IPS-NIHi7 (cell line): ENCODE data around the gene SAMD11.

Source experiments
- DNase-seq: peaks from one replicate; pipeline ENCODE4 v3.0.0; 2012; ENCODE audit warnings: mixed read lengths; ENCODE audit errors: extremely low spot score

The SAMD11 gene

DNA sequence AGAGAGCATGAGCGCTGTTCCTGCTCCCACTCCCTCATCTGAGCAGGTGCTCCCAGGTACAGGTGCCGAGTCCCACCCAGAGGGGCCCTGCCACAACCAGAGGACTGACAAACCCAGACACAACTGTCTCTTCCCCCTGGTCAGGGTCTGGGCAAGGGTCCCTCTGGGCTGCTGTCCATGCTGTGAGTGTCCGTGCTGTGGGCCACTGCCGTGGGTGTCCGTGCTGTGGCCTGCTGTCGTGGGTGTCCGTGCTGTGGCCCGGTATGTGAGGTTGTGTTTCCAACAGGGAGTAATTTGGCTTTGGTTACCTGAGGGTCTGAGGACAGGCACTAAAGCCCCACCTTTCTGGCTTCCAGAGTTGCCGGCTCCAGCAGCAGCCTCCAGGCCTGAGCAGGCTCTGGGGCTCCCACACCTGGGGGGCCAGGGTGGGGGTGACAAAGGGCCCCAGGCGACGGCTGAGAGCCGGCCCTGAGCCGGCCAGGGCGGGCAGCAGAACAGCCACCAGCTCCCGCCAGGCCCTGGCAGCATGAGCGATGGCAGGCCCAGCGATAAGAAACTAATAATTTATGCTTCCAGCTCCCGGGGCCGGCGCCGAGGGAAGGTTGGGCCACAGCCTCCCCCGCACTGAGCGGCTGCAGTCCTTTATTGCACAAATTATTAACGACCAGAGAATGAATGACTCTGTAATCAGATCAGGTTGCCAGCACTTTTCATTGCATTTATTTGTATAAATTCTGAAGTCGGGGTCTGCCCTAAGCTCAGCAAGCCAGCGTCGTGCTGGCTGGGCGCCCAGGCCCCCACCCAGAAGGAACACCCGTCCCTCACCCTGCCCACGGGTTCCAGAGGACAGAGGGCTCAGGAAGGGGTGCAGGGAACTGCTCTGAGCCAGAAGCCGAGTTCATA lies 7.3 kb upstream of the SAMD11 start:
- DNase-seq = no peak

DNA sequence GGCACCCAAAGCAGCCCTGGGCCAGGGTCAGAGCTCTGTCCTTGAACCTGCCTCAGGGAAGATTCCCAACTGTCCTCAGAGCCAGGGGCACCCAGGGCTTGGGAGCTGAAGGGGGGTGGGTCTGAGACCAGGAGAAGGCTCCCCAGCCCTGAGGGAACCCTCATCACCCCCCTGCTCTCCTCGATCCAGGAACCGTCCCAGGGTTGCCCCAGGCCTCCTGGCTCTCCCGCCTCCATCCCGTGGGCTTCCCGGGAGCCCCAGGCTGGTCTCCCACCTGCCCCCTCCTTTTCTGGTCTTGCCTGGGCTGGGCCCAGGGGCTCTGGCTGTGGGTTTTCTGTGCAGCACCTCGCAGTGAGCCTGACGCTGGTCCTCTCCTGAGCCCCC lies 6.7 kb upstream of the SAMD11 start:
- no peak for DNase-seq

DNA sequence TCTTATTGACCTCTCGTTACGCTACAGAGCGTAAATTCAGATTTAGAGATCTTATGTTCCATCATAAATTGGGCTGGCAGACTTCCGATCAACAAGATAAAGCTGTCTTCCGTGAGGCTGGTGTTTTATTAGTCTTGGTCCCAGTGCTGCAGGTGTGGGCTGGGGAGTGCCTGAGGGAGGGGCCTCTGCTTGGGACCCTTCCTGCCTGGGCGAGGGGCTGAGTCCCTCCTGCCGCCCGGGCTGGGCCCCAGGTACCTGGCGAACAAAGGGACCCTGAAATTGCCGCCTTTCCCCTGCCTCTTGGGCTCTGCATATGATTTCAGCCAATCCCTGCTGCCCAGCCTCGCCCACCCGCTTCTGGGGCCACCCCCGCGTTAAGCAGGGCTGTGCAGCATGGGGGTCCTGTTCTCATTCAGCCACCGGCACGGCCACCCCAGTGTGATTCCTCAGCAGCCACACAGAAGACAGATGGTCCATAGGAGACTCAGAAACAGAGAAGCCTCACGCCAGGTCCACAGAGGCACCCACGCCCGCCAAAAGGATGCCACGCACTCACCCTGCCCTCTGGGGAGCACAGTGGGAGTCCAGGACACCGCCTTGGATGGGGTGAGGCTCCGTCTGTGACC lies 6.1 kb upstream of the SAMD11 start:
- DNase-seq = no peak

DNA sequence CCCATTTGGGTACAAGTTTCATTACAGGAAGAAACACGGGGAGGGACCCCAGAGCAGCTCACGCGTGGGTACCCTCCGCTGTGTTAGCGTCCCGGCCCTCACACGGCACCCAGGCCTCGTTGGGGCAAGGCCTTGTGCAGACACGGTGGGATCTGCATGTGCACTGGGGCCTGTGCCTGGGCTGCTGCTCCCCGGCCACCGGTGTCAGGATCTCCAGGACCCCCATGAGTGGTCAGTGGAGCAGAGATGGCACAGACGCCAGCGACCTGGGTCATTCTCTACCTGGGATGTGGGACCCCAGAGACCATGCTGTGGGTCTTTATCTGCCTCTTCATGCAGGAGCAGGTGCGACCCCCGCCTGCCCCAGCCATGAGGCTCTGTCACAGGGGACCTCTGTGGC lies 5.4 kb upstream of the SAMD11 start:
- DNase-seq = no peak

DNA sequence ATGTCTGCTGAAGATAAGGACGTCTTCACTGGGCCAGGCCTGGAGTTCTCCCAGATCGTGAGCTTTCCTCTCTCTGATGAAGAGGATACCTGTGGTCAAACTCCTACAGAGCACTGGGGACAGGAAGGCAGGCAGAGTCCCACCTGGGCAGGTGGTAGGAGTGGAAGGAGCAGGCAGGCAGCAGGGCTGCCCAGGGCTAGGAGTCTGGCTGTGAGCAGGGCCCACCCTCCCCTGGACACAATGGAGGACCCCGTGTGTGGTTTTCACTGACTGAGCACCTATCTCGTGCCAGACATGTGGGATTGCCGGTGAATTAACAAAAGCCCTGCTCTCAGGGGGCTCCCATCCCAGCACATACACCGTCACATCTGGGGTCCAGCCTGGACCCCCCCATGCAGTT lies 4.9 kb upstream of the SAMD11 start:
- no peak for DNase-seq

DNA sequence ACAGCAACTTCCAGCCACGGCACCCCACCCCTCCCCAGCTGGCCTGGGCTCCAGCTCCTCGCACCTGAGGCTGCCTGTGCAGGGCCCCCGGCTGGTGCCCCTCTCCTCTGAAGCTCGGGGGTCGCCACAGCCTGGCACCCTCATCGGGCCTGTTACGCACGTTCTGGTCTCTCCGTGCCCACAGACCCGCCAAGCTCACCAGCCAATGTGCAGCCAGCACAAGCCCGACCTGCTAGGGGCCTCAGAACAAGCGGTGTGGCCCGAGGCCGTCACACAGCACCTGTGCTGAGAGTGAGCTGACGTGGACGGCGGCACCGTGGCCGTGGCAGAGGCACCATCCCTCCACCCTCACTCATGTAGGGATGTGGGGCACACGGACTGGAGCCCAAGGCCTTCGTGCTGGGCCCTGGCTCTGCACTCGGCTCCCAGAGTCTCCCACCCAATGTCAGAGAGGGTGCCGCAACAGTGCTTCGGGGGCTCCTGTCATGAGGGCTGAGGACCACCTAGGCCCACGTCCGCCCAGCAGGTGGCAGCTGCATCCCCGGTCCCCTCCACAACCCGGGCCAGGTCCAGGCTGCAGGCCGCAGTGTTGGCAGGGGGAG lies 4.4 kb upstream of the SAMD11 start:
- no peak for DNase-seq

DNA sequence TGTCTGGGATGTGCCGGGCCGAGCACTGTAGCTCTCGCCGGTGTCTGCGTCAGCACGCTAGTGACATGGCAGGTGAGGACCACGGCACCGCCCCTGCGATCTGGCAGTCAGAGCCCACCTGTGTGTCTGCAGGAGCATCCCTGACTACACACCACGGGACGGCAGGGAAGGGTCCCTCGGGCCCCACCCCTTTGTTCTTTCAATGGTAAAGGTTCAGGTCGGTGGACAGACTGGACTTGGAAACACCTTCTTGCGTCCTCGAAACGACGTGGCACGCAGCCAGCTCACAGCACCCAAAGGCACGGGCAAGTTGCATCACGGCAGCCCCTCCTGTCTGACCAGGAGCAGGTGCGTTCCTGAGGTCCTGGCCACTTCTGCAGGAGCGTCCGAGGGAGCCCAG lies 3.7 kb upstream of the SAMD11 start:
- DNase-seq = no peak

DNA sequence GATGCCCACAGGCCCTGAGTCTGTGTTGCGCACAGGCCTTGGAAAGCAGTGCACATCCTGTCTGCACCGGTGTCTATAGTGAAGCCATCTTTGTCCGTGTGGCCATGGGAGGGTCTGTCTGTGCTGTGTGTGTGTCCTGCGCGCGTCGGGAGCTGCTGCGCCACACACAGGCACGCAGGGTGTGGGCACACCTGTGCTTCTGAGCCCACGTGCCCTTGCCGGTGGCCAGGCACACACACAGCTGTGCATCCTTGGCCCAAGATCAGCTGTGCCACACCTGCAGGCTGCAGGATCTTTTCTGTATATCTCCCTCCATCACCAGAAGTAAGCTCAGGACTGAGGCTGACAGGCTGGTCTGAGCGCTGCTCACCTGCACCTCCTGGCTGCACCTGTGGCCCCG lies 3.2 kb upstream of the SAMD11 start:
- no peak for DNase-seq

DNA sequence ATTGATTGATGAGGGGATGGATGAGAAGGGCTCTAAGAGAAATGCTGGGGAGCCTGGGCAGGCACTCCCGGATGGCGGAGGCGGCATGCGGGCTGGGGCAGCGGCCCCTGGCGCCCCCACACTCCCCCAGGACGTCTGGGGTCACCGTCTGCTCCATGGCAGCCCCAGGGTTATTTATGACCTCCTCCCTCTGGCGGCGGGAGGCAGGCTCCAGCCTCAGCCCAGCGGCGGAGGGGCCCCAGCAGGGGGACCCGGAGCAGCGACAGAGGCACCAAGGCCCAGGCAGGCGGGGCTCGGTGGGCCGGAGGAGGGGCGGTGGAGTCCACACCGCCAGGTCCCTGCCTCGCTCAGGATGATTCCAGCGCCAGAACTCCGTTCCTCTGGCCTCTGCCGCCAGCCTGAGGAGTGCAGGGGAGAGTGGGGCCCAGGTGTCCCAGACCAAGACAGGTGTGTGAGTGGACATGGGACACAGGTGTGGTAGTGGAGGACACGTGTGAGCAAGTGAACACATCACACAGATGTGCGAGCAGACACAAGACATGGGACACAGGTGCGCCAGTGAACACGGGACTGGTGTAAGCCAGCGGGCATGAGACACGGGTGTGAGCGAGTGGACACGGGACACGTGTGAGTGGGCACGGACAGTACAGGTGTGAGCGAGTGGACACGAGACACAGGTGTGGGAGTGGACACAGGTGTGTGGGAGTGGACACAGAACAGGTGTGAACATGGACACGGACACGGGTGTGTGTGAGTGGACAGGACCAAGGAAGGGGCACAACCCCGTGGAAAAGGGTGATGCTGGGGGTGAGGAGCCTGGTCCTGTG lies 2.5 kb upstream of the SAMD11 start:
- DNase-seq = peak; percentile 88

DNA sequence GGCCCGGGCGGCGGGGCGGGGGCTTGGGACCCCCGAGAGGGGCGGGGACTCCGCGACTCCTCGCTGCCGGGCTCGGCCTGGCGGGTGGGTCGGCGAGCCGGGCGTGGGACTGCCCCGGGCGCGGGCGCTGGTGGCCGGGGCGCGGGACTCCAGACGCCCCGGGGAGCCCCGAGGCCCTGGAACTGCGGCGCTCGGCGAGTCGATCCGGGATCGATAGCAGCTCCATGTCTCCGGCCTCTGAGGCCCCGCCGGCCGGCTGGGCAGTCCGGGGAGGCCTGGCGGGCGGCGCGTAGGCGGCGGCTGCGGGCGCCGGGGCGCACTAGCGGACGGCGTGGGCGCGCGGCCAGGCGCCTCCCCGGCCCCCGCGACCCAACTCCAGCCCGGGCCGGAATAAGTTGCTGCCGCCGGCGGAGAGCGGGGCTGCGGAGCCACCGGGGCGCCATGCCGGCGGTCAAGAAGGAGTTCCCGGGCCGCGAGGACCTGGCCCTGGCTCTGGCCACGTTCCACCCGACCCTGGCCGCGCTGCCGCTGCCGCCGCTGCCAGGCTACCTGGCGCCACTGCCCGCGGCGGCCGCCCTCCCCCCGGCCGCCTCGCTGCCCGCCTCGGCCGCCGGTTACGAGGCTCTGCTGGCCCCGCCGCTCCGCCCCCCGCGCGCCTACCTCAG lies 400 bp downstream of the SAMD11 start:
- no peak for DNase-seq

DNA sequence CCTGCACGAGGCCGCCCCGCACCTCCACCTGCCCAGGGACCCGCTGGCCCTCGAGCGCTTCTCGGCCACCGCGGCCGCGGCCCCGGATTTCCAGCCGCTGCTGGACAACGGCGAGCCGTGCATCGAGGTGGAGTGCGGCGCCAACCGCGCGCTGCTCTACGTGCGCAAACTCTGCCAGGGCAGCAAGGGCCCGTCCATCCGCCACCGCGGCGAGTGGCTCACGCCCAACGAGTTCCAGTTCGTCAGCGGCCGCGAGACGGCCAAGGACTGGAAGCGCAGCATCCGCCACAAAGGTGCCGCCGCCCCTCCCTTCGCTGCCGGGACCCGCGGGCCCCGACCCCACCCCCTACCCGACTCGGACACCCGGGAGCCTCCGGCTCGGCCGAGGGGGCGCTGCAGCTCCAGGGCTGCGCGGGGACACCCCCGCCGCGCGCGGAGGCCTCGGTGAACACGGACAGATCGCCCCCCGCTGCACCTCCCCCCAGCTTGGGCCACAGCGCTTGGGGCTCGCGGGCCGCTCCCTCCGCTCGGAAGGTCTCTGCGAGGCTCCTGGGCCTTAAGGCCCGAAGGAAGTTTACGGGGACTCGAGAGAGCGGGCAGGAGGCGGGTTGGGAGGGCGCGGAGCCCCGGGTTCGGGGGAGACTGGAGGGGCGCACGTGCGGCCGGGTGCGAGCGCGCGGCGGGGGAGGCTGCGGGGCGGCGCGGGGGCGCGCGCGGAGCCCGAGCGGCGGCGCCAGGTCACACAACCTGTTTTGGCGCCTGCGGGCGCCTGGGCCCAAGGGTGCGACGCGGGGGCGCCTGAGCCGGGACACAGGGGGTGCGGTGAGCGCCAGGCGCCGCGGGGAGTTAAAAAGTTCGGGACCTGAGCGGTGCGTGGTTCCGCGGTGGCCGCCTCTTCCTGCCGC lies 1.2 kb downstream of the SAMD11 start:
- DNase-seq = no peak

DNA sequence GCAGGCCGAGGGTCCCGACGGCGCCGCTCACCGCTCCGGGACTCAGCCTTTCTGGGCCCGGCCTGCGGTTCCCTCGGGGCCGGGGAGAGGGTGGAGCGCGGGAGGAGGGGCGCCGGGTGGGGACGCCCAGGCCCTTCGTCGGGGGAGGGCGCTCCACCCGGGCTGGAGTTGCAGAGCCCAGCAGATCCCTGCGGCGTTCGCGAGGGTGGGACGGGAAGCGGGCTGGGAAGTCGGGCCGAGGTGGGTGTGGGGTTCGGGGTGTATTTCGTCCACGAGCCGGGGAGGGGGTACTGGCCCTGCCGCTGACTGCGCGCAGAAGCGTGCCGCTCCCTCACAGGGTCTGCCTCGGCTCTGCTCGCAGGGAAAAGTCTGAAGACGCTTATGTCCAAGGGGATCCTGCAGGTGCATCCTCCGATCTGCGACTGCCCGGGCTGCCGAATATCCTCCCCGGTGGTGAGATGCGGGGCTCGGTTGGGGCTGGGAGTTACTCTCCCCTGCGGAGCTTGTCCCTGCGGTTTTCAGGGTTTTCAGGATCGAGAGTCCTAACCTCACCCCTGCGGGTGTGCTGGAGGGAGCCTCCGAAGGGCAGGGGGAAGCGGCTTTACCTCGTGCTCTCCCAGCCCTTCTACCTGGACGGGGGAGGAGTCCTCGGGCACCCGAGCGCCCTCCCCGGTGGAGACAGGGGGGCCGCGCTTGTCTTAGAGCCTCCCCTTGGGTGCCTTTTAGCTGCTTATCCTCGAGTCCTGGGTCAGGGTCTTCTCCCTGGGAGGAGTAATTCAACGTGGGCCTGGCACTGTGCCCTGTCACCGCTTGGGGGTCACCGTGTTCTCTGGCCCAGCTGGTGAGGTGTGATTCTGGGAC lies 2.1 kb downstream of the SAMD11 start:
- DNase-seq = no peak

DNA sequence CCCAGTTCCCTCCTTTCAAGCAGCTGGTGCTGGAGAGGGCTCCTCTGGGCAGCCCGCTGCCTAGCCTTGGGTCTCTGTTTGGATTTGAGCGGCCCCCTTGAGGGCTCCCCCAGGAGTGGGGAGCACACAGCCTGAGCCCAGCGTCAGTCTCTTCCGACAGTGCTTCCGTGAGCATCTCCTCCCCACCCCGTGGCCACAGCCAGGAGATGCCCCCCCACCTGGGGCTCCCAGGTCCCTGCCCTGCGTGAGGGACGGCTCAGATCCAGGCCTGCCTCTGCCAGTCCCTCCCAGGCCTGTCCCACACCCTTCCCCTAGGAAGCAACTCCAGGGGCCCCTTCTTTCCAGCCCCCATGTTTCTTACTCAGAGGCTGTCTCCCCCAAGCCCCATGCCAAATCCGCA lies 3.5 kb downstream of the SAMD11 start:
- no peak for DNase-seq

DNA sequence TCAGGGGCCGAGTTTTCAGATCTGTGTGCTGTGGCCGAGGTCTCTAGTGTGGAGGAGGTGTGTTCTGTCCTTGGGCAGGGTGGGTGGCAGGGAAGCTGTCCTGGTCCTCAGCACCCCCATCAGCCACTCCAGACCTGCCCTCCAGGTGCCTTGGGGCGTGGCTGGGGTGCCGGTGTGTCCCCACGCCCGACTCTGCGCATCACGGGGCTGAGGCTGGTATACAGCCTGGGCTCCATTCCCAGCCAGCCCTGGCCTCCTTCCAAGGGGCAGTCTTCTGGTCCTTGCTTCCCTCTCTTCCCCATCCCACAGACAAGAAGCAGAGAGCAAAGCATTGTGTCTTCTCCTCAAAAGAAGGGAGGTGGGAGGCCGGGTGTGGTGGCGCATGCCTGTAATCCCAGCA lies 4.0 kb downstream of the SAMD11 start:
- DNase-seq = no peak

DNA sequence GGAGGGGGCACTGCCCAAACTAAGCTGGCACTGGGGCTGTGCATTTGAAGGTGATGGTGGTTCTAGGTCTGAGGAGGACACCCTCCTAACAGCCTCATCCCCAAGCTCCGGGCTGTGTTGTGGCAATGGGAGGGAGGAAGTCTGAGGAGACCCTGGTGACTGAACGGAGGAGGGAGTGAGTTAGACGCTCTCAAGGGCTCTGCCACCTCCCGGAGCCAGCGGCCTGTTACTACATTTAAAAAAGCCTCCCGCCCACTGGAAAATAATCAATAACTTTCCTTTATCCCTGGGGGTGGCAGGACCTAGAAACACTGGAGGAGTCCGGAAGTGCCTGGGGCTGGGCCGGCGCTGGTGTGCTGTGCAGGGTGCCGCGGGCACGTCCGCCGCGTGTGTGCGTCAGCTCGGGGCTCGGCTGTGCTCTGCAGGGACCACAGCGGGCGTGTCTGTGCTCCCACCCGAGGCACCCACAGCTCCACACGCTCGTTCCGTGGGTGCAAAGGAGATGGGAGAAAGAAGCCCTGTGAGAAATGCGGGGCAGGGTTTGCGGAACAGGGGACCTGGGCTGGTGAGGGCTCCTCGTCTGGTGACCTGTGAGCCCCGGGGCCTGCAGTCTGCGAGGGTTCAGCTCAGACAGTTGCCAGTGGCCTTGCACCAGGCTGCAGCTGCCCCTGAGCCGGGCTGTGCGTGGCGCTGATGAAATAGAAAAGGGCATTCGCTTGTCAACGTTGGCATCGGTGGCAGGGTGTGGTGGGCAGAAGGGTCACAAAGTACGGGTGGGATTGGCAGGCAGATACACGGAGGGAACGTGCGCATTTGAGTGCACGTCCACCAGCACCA lies 5.3 kb downstream of the SAMD11 start:
- DNase-seq = no peak

DNA sequence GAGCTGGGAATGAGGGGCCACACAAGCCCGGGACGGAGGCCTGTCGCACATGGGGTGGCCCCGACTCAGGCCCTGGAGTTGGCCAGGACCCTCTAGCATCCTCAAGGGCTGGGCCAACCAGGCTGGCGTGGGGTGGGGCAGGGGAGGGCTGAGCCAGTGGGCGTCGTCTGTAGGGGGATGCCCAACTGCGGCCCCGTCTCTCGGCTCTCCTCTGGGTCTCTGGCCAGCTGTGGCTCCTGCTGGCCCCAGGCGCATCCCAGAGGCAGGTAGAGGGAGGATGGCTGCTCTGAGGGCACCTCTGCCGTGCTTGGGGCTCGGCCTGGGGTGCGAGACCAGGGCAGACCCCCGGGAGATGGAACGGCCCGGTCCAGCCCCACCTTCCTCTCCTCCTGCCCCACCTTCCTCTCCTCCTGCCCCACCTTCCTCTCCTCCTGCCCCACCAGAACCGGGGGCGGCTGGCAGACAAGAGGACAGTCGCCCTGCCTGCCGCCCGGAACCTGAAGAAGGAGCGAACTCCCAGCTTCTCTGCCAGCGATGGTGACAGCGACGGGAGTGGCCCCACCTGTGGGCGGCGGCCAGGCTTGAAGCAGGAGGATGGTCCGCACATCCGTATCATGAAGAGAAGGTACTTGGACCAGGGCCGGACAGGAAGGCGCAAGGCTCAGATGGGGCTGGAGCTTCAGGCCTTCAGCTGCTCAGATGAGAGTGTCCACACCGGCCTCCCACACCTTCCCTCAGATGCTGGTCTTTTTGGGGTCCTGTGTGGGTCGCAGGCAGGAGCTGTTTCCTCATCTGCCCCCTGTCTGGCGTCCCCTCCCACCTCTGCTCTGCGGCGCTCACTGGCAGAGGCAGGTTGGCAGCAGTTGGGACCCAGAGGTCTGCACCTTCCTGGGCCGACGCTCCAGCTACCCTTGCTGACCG lies 6.2 kb downstream of the SAMD11 start:
- no peak for DNase-seq

DNA sequence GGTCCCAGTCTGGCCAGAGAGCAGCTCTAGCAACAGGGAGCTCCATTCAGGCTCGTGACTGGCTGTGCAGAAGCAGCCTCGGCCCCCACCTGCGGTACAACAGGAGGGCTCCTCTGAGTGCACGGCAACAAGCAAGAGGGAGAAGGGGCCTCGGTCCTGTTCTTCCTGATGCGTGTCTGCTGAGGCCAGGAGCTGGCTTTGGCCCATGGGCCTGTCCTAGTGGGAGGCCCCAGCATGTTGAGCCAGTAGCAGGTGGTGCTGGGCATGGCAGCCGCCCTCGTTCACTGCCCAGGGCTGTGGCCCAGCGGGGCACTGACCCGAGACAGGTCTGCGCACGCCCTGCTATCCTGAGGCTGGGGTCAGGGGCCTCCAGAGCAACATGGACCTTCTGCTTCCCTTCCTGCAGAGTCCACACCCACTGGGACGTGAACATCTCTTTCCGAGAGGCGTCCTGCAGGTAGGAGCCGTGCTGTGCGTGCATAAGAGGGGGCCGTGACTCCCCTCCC lies 7.0 kb downstream of the SAMD11 start:
- DNase-seq = no peak
